PC-9 (cell line): ENCODE data around the gene ROR2. TPM values are rescaled to one million over a fixed set of nuclear protein-coding genes. Genes with fewer than 3 reads are reported as not detected.

Experiments used
- BruUV-seq: library from RNA; stranded (reverse); fragments of 400-500 nt; replicated peaks from 2 replicates; lab custom pipeline; 2021; lab: Mats Ljungman, UMichigan
- CTCF ChIA-PET: fragments of 300-600 bp; sonication (Branson Sonifier 250); formaldehyde crosslinking; loops from one replicate; lab custom pipeline; 2022; ENCODE audit warnings: antibody characterized with exemption; lab: Charles Lee
- POLR2A ChIA-PET: fragments of 300-600 bp; sonication (Branson Sonifier 250); formaldehyde crosslinking; loops from one replicate; lab custom pipeline; 2022; ENCODE audit warnings: antibody characterized with exemption; ENCODE audit not compliant: unreplicated experiment; lab: Charles Lee
- DNase-seq, 2 experiments: peaks; one replicate each; pipeline versions ENCODE4 v3.0.0 to v3.0.0-alpha.2; 2015 to 2022; ENCODE audit warnings: mixed read lengths in 1 of 2
- H2AFZ ChIP-seq: fragments of 200-600 bp; sonication (generic); 2 replicates; pipeline ENCODE4 v1.8.1; 2017; ENCODE audit warnings: antibody characterized with exemption
- H3F3A ChIP-seq: fragments of 200-600 bp; sonication (generic); 2 replicates; pipeline ENCODE4 v1.8.1; 2017; ENCODE audit warnings: antibody characterized with exemption, mild to moderate bottlenecking, low read depth; ENCODE audit not compliant: insufficient read depth
- H3K27ac ChIP-seq: fragments of 200-600 bp; sonication (generic); 2 replicates; pipeline ENCODE4 v1.6.1; 2016; ENCODE audit warnings: mixed run types
- H3K27me3 ChIP-seq: fragments of 200-600 bp; sonication (generic); 2 replicates; pipeline ENCODE4 v1.6.1; 2016; ENCODE audit warnings: low read depth, mixed run types; ENCODE audit not compliant: insufficient read depth
- H3K36me3 ChIP-seq: fragments of 200-600 bp; sonication (generic); 2 replicates; pipeline ENCODE4 v1.6.1; 2016; ENCODE audit warnings: low read depth, mixed run types
- H3K4me1 ChIP-seq: fragments of 200-600 bp; sonication (generic); replicated peaks from 2 replicates; pipeline ENCODE4 v1.6.1; 2016; ENCODE audit warnings: mixed run types; ENCODE audit not compliant: insufficient read depth
- H3K4me2 ChIP-seq: fragments of 200-600 bp; sonication (generic); 2 replicates; pipeline ENCODE4 v1.6.1; 2017; ENCODE audit warnings: mixed run types
- H3K4me3 ChIP-seq: fragments of 200-600 bp; sonication (generic); 2 replicates; pipeline ENCODE4 v1.6.1; 2016; ENCODE audit warnings: mixed run types
- H3K79me2 ChIP-seq: fragments of 200-600 bp; sonication (generic); 2 replicates; pipeline ENCODE4 v1.6.1; 2017; ENCODE audit warnings: low read depth, mixed run types
- H3K9me2 ChIP-seq: fragments of 200-600 bp; sonication (generic); 2 replicates; pipeline ENCODE4 v1.8.1; 2017; ENCODE audit warnings: mild to moderate bottlenecking; ENCODE audit not compliant: insufficient read depth
- H3K9me3 ChIP-seq: fragments of 200-600 bp; sonication (generic); 2 replicates; pipeline ENCODE4 v1.8.1; 2016; ENCODE audit warnings: low read depth; ENCODE audit not compliant: insufficient read depth
- H4K20me1 ChIP-seq: fragments of 200-600 bp; sonication (generic); 2 replicates; pipeline ENCODE4 v1.8.1; 2017; ENCODE audit not compliant: insufficient read depth
- EZH2 ChIP-seq: fragments of 200-600 bp; sonication (generic); IDR thresholded peaks from 2 replicates; pipeline ENCODE4 v1.8.0; 2017; ENCODE audit warnings: antibody characterized with exemption, low read depth
- intact Hi-C: fragments of 100-400 bp; cut with micrococcal nuclease; formaldehyde crosslinking; loops from one replicate; pipeline ENCODE4 v1.10.0; 2022; ENCODE audit not compliant: unreplicated experiment
- total RNA-seq: library from RNA; stranded (reverse); gene quantifications from 2 replicates; pipeline ENCODE4 v1.2.3, GENCODE V29; 2021
- TF ChIP-seq, protein P1 (sequence below): fragments of 200-600 bp; sonication (generic); conservative IDR thresholded peaks from 2 replicates; pipeline ENCODE4 v1.6.1; 2017; ENCODE audit warnings: mixed run types, antibody characterized with exemption, mild to moderate bottlenecking, moderate library complexity

The ROR2 gene
- total RNA-seq, 1 experiment from 2014 or later, result not detected

- no peaks in the 10 kb centered on the region for H3F3A ChIP-seq
- H4K20me1 ChIP-seq, result no peaks in the 10 kb centered on the region
- no peaks in the 10 kb centered on the region for H3K27me3 ChIP-seq
- H3K9me2 ChIP-seq, result no peaks in the 10 kb centered on the region
- no TSS peak for BruUV-seq
- H3K4me2 ChIP-seq, result no peak overlapping the region
- no peak for DNase-seq
- TF ChIP-seq EZH2, result no peak
- TF ChIP-seq, protein P1, sequence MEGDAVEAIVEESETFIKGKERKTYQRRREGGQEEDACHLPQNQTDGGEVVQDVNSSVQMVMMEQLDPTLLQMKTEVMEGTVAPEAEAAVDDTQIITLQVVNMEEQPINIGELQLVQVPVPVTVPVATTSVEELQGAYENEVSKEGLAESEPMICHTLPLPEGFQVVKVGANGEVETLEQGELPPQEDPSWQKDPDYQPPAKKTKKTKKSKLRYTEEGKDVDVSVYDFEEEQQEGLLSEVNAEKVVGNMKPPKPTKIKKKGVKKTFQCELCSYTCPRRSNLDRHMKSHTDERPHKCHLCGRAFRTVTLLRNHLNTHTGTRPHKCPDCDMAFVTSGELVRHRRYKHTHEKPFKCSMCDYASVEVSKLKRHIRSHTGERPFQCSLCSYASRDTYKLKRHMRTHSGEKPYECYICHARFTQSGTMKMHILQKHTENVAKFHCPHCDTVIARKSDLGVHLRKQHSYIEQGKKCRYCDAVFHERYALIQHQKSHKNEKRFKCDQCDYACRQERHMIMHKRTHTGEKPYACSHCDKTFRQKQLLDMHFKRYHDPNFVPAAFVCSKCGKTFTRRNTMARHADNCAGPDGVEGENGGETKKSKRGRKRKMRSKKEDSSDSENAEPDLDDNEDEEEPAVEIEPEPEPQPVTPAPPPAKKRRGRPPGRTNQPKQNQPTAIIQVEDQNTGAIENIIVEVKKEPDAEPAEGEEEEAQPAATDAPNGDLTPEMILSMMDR, result no peak
- H3K79me2 ChIP-seq, result no peaks in the 10 kb centered on the region
- intact Hi-C loops, result no loop called here
- no peak overlapping the region for H3K4me3 ChIP-seq
- H3K36me3 ChIP-seq, result no peaks in the 10 kb centered on the region
- no peak overlapping the region for H2AFZ ChIP-seq
- CTCF ChIA-PET, result no interaction called here
- POLR2A ChIA-PET, result no interaction called here
- H3K27ac ChIP-seq, result no peak overlapping the region
- 0 out of 2 replicates have a peak, but pooled peaks cover 7% of the 10 kb centered on the region for H3K9me3 ChIP-seq
- no peaks in the 10 kb centered on the region for H3K4me1 ChIP-seq
These were observed 427.5 kb downstream of the ROR2 start for GRCh38 chr9:91522481-91522880.

GRCh38 chr9:91519520-91520277 is 430.3 kb downstream of the ROR2 start:
- no peak for DNase-seq
- Histone ChIP-seq H3K79me2 (no peaks in the 10 kb centered on the region), H3K9me3 (0 out of 2 replicates have a peak, but pooled peaks cover 3% of the 10 kb centered on the region), H3K36me3 (no peaks in the 10 kb centered on the region), H3K4me3 (no peak overlapping the region), H3K4me2 (no peak overlapping the region), H3K27me3 (no peaks in the 10 kb centered on the region), H3K4me1 (no peaks in the 10 kb centered on the region), H4K20me1 (no peaks in the 10 kb centered on the region), H2AFZ (no peak overlapping the region), H3K9me2 (no peaks in the 10 kb centered on the region), H3K27ac (no peak overlapping the region), H3F3A (no peaks in the 10 kb centered on the region)
- intact Hi-C loops, result no loop called here
- POLR2A ChIA-PET, result no interaction called here
- no peak for TF ChIP-seq EZH2
- TF ChIP-seq, protein P1, result no peak
- CTCF ChIA-PET, result no interaction called here
- no TSS peak for BruUV-seq

DNA sequence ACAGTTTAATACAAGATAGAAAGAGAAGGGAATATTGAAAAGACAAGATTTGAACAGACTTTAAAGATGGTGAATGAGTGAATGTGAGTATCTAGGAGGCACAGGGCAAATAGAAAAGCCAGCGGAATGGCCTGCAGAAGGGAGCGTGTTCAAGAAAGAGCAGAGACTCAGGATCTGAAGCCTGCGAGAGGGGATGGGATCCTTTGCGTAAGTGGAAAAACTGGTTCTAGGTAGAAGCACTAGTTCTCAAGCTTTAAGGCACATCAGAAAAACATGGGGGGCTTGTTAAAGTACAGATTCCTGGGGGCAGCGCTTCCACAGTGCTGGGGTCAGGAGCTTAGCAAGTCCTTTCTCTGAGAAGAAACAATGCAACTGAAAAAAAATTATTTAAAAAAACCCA is 431.6 kb downstream of the ROR2 start:
- POLR2A ChIA-PET, result no interaction called here
- Histone ChIP-seq H4K20me1 (no peaks in the 10 kb centered on the region), H3F3A (no peaks in the 10 kb centered on the region), H3K9me2 (no peaks in the 10 kb centered on the region), H3K27ac (no peak overlapping the region), H3K79me2 (no peaks in the 10 kb centered on the region), H3K36me3 (no peaks in the 10 kb centered on the region), H3K27me3 (no peaks in the 10 kb centered on the region), H3K4me2 (no peak overlapping the region), H3K9me3 (0 out of 2 replicates have a peak, but pooled peaks cover 3% of the 10 kb centered on the region), H2AFZ (no peak overlapping the region), H3K4me1 (no peaks in the 10 kb centered on the region), H3K4me3 (no peak overlapping the region)
- CTCF ChIA-PET, result no interaction called here
- TF ChIP-seq EZH2, result no peak
- TF ChIP-seq, protein P1, result no peak
- BruUV-seq, result no TSS peak
- intact Hi-C loops, result no loop called here
- no peak for DNase-seq
